HCT116 (cell line): Measurements from ENCODE around the gene COG5. TPM values are rescaled to one million over a fixed set of nuclear protein-coding genes. Genes with fewer than 3 reads are reported as not detected.

Experiments
- ATAC-seq: fragments of 200-7000 bp; cut with Tn5 transposase; 2 replicates; pipeline ENCODE4 v1.9.1; 2020; ENCODE audit warnings: mild to moderate bottlenecking, moderate library complexity
- BruUV-seq: library from RNA; stranded (reverse); fragments of 400-500 nt; replicated peaks from 2 replicates; lab custom pipeline; 2021; lab: Mats Ljungman, UMichigan
- CTCF ChIA-PET: fragments of 300-600 bp; sonication (Branson Sonifier 250); formaldehyde crosslinking; loops from one replicate; lab custom pipeline; 2021; ENCODE audit warnings: antibody characterized with exemption; lab: Charles Lee
- POLR2A ChIA-PET: fragments of 300-600, 350-600 bp; sonication (Branson Sonifier 250); formaldehyde crosslinking; loops from one replicate; lab custom pipeline; 2021; ENCODE audit warnings: antibody characterized with exemption; lab: Charles Lee
- RAD21 ChIA-PET, 2 experiments: fragments of 300-600 bp; sonication (Branson Sonifier 250); formaldehyde crosslinking; loops; one replicate each; lab custom pipeline; 2023; ENCODE audit warnings: low total read pairs in 2 of 2; ENCODE audit not compliant: uncharacterized antibody in 2 of 2, unreplicated experiment in 2 of 2, low non-redundant PET in 1 of 2; lab: Charles Lee
- DNase-seq: peaks from one replicate; pipeline ENCODE4 v3.0.0-alpha.2; 2010; ENCODE audit warnings: low read depth, low spot score
- H2AFZ ChIP-seq: fragments of 200-600 bp; shearing (Covaris generic), sonication (generic); 2 replicates; pipeline ENCODE4 v1.6.1; 2017; ENCODE audit warnings: low read depth, mixed run types, mixed read lengths, antibody characterized with exemption, low read length; ENCODE audit not compliant: poor library complexity, severe bottlenecking
- H3K27ac ChIP-seq: 2 replicates; pipeline ENCODE4 v1.5.1; 2012; ENCODE audit warnings: low read depth, low read length
- H3K27me3 ChIP-seq: fragments of 200-600 bp; sonication (generic); 2 replicates; pipeline ENCODE4 v1.6.1; 2016; ENCODE audit warnings: mixed run types, low read length, mixed read lengths; ENCODE audit not compliant: insufficient read depth
- H3K36me3 ChIP-seq, 2 experiments: fragments of 200-500 bp in 1 of 2; fragments of 200-600 bp in 1 of 2; sonication (Bioruptor generic) in 1 of 2; sonication (generic) in 1 of 2; 2 replicates each; pipeline versions ENCODE4 v1.5.1 to v1.6.1; 2014 to 2016; ENCODE audit warnings: low read length in 2 of 2, inconsistent platforms in 1 of 2, mixed read lengths in 1 of 2, mixed run types in 1 of 2; ENCODE audit not compliant: insufficient read depth in 2 of 2, control insufficient read depth in 1 of 2
- H3K4me1 ChIP-seq, 2 experiments: fragments of 200-600 bp in 1 of 2; sonication (generic) in 1 of 2; 2 replicates each; pipeline versions ENCODE4 v1.5.1 to v1.6.1; 2012 to 2017; ENCODE audit warnings: low read length in 2 of 2, inconsistent platforms in 1 of 2, mild to moderate bottlenecking in 1 of 2, mixed read lengths in 1 of 2, mixed run types in 1 of 2, moderate library complexity in 1 of 2; ENCODE audit not compliant: insufficient read depth in 2 of 2, control insufficient read depth in 1 of 2
- H3K4me2 ChIP-seq: fragments of 200-600 bp; sonication (generic); 2 replicates; pipeline ENCODE4 v1.6.1; 2017; ENCODE audit warnings: mixed run types, low read length, mixed read lengths
- H3K4me3 ChIP-seq, 2 experiments: fragments of 200-600 bp in 1 of 2; sonication (generic) in 1 of 2; replicated peaks in 1 of 2; 2 replicates each; pipeline ENCODE4 v1.5.1; 2011 to 2016; ENCODE audit warnings: low read length in 2 of 2, control low read depth in 1 of 2, low read depth in 1 of 2, mild to moderate bottlenecking in 1 of 2, mixed read lengths in 1 of 2, mixed run types in 1 of 2
- H3K79me2 ChIP-seq: fragments of 200-600 bp; sonication (generic); 2 replicates; pipeline ENCODE4 v1.6.1; 2017; ENCODE audit warnings: mild to moderate bottlenecking, mixed run types, low read length, moderate library complexity, mixed read lengths; ENCODE audit not compliant: insufficient read depth
- H3K9ac ChIP-seq: fragments of 200-600 bp; sonication (generic); 2 replicates; pipeline ENCODE4 v1.6.1; 2016; ENCODE audit warnings: low read length, mixed read lengths
- H3K9me2 ChIP-seq: fragments of 200-600 bp; sonication (generic), shearing (Covaris generic); 2 replicates; pipeline ENCODE4 v1.6.1; 2017; ENCODE audit warnings: mixed run types, mild to moderate bottlenecking, moderate library complexity; ENCODE audit not compliant: insufficient read depth
- H3K9me3 ChIP-seq, 2 experiments: fragments of 200-500 bp in 1 of 2; fragments of 200-600 bp in 1 of 2; sonication (Bioruptor generic) in 1 of 2; sonication (generic) in 1 of 2; 2 replicates each; pipeline ENCODE4 v1.6.1; 2014 to 2017; ENCODE audit warnings: low read length in 2 of 2, mixed read lengths in 2 of 2, inconsistent platforms in 1 of 2, low read depth in 1 of 2, mild to moderate bottlenecking in 1 of 2, mixed run types in 1 of 2, moderate library complexity in 1 of 2; ENCODE audit not compliant: control insufficient read depth in 1 of 2, insufficient read depth in 1 of 2
- H4K20me1 ChIP-seq: fragments of 200-600 bp; sonication (generic), shearing (Covaris generic); 2 replicates; pipeline ENCODE4 v1.6.1; 2017; ENCODE audit warnings: mixed run types, mild to moderate bottlenecking, moderate library complexity; ENCODE audit not compliant: insufficient read depth
- CEBPB ChIP-seq: IDR thresholded peaks from 2 replicates; pipeline ENCODE4 v1.6.1; 2012; ENCODE audit warnings: low read depth
- EGR1 ChIP-seq: IDR thresholded peaks from 2 replicates; pipeline ENCODE4 v1.6.1; 2012; ENCODE audit warnings: low read depth
- ELF1 ChIP-seq: IDR thresholded peaks from 2 replicates; pipeline ENCODE4 v1.6.1; 2012; ENCODE audit warnings: low read depth, borderline replicate concordance
- EZH2phosphoT487 ChIP-seq: fragments of 200-600 bp; IDR thresholded peaks from 2 replicates; pipeline ENCODE4 v1.6.1; 2018; ENCODE audit warnings: antibody characterized with exemption, borderline replicate concordance
- JUND ChIP-seq: IDR thresholded peaks from 2 replicates; pipeline ENCODE4 v1.6.1; 2012
- POLR2A ChIP-seq: IDR thresholded peaks from 2 replicates; pipeline ENCODE4 v1.7.0; 2011; ENCODE audit warnings: borderline replicate concordance; ENCODE audit not compliant: insufficient read depth, insufficient read length; ENCODE audit errors: extremely low read depth
- POLR2AphosphoS5 ChIP-seq: IDR thresholded peaks from 2 replicates; pipeline ENCODE4 v1.6.1; 2011; ENCODE audit warnings: mild to moderate bottlenecking, low read depth, low read length, moderate library complexity
- RAD21 ChIP-seq: IDR thresholded peaks from 2 replicates; pipeline ENCODE4 v1.6.1; 2012; ENCODE audit warnings: low read depth, mild to moderate bottlenecking
- SIN3A ChIP-seq: IDR thresholded peaks from 2 replicates; pipeline ENCODE4 v1.6.1; 2012; ENCODE audit warnings: low read depth
- SP1 ChIP-seq: IDR thresholded peaks from 2 replicates; pipeline ENCODE4 v1.6.1; 2012; ENCODE audit warnings: low read depth
- TCF7L2 ChIP-seq: IDR thresholded peaks from 2 replicates; pipeline ENCODE4 v1.7.0; 2011; ENCODE audit warnings: borderline replicate concordance, inconsistent platforms; ENCODE audit not compliant: insufficient read depth, insufficient read length; ENCODE audit errors: extremely low read depth
- ZFX ChIP-seq: fragments of 450-650 bp; IDR thresholded peaks from 2 replicates; pipeline ENCODE4 v1.6.1; 2017
- ZNF274 ChIP-seq: fragments of 200-500 bp; sonication (Bioruptor generic); IDR thresholded peaks from 2 replicates; pipeline ENCODE4 v1.6.1; 2014; ENCODE audit warnings: mild to moderate bottlenecking, low read depth, low read length, inconsistent platforms
- intact Hi-C: fragments of 100-400 bp; cut with micrococcal nuclease; formaldehyde crosslinking; loops from 2 replicates; pipeline ENCODE4 v1.10.0; 2022
- total RNA-seq: library from RNA; stranded (reverse); gene quantifications from one replicate; pipeline ENCODE4 v1.2.1, GENCODE V29; 2021; ENCODE audit not compliant: unreplicated experiment
- TF ChIP-seq, protein P1 (sequence below): IDR thresholded peaks from 2 replicates; pipeline ENCODE4 v1.6.1; 2012
- TF ChIP-seq, protein P2 (sequence below): IDR thresholded peaks from 2 replicates; pipeline ENCODE4 v1.6.1; 2011; ENCODE audit warnings: mild to moderate bottlenecking, low read length, moderate library complexity; ENCODE audit not compliant: insufficient replicate concordance; ENCODE audit errors: extremely low read depth
- TF ChIP-seq, protein P3 (sequence below): IDR thresholded peaks from 2 replicates; pipeline ENCODE4 v1.6.1; 2012

COG5 gene
- total RNA-seq, 1 experiment from 2014 or later, result 30.7 TPM

DNA sequence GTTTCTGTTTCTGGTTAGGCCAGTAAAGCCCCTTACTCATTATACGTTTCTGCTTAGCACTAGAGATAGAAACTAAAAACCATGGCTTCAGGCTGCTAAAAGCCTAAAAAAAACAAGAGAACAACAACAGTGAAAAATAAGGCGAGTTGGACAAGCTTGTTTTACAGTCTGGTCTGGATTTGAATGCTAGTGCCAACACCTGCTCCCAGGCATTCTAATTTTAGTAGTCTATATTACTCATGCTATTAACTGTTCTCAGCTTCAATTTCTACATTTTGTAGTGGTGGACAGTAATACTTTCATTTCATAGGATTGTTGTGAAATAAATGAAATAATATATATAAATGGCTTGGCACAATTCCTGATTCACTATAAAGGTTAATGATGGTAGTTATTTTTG is 286.4 kb downstream of the COG5 start:
- no peaks in the 10 kb centered on the region for H3K9me2 ChIP-seq
- H3K4me3 ChIP-seq, result no peak overlapping the region
- no peaks in the 10 kb centered on the region for H3K9me3 ChIP-seq
- no peak for ATAC-seq
- no peaks in the 10 kb centered on the region for H4K20me1 ChIP-seq
- no peak overlapping the region for H3K9ac ChIP-seq
- POLR2A ChIA-PET, result no interaction called here
- CTCF ChIA-PET, result no interaction called here
- no TSS peak for BruUV-seq
- H3K27me3 ChIP-seq, result no peaks in the 10 kb centered on the region
- DNase-seq, result no peak
- RAD21 ChIA-PET, result no interaction called here
- no peaks in the 10 kb centered on the region for H3K4me1 ChIP-seq
- no peaks in the 10 kb centered on the region for H3K36me3 ChIP-seq
- intact Hi-C loops, result no loop called here
- H3K27ac ChIP-seq, result no peak overlapping the region
- TF ChIP-seq EZH2phosphoT487 (no peak), POLR2AphosphoS5 (no peak), EGR1 (no peak), JUND (no peak), POLR2A (no peak), ZFX (no peak), RAD21 (no peak), SIN3A (no peak), ELF1 (no peak), SP1 (no peak), CEBPB (no peak), ZNF274 (no peak), TCF7L2 (no peak)
- TF ChIP-seq, protein P1, sequence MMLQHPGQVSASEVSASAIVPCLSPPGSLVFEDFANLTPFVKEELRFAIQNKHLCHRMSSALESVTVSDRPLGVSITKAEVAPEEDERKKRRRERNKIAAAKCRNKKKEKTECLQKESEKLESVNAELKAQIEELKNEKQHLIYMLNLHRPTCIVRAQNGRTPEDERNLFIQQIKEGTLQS, result no peak
- TF ChIP-seq, protein P2, sequence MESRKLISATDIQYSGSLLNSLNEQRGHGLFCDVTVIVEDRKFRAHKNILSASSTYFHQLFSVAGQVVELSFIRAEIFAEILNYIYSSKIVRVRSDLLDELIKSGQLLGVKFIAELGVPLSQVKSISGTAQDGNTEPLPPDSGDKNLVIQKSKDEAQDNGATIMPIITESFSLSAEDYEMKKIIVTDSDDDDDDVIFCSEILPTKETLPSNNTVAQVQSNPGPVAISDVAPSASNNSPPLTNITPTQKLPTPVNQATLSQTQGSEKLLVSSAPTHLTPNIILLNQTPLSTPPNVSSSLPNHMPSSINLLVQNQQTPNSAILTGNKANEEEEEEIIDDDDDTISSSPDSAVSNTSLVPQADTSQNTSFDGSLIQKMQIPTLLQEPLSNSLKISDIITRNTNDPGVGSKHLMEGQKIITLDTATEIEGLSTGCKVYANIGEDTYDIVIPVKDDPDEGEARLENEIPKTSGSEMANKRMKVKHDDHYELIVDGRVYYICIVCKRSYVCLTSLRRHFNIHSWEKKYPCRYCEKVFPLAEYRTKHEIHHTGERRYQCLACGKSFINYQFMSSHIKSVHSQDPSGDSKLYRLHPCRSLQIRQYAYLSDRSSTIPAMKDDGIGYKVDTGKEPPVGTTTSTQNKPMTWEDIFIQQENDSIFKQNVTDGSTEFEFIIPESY, result no peak
- TF ChIP-seq, protein P3, sequence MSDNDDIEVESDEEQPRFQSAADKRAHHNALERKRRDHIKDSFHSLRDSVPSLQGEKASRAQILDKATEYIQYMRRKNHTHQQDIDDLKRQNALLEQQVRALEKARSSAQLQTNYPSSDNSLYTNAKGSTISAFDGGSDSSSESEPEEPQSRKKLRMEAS, result no peak
- no peak overlapping the region for H3K4me2 ChIP-seq
- no peak overlapping the region for H2AFZ ChIP-seq
- no peaks in the 10 kb centered on the region for H3K79me2 ChIP-seq
